HL-60/S4 treated with retinoic acid at 250 ng/mL for 4 days and 3 days (cell line): ENCODE measurements around the gene SEPTIN3.

ENCODE experiments used
- in situ Hi-C: fragments of 300-500 bp; cut with MboI; formaldehyde crosslinking; loops from 2 replicates; pipeline ENCODE4 v1.7.0; 2022; ENCODE audit warnings: low sequenced_read_pairs

The SEPTIN3 gene

GRCh38 chr22:41940832-41941765 is 28.1 kb upstream of the SEPTIN3 start:
- in situ Hi-C loops = loop anchor here (10.0 kb wide), 1 partner anchor 246 kb away; the partner anchor contains the start of gene MEI1

GRCh38 chr22:41943661-41944209 is 25.5 kb upstream of the SEPTIN3 start:
- in situ Hi-C loops = loop anchor here (10.0 kb wide), 1 partner anchor 249 kb away; the partner anchor contains the start of gene MEI1

GRCh38 chr22:41946629-41947423 is 22.4 kb upstream of the SEPTIN3 start, which contains the start of gene CENPM:
CENPM (minus strand) TSS chr22:41947152; CDS start chr22:41947076, 76 bp downstream.
- in situ Hi-C loops = loop anchor here (10.0 kb wide), 1 partner anchor 252 kb away; the partner anchor contains the start of gene MEI1

GRCh38 chr22:41947424-41948080 is 21.7 kb upstream of the SEPTIN3 start:
- in situ Hi-C loops = loop anchor here (10.0 kb wide), 1 partner anchor 253 kb away; the partner anchor contains the start of gene MEI1

- in situ Hi-C loops = loop anchor here (10.0 kb wide), 1 partner anchor 253 kb away; the partner anchor contains the start of gene MEI1
These were observed 21.1 kb upstream of the SEPTIN3 start for GRCh38 chr22:41948142-41948541.

GRCh38 chr22:41948928-41949296 is 20.3 kb upstream of the SEPTIN3 start:
- in situ Hi-C loops = loop anchor here (10.0 kb wide), 1 partner anchor 254 kb away; the partner anchor contains the start of gene MEI1

- in situ Hi-C loops = loop anchor here (10.0 kb wide), 1 partner anchor 255 kb away; the partner anchor contains the start of gene MEI1
These were observed 19.8 kb upstream of the SEPTIN3 start for GRCh38 chr22:41949297-41949965.

- in situ Hi-C loops = no loop called here
These were observed 17.3 kb upstream of the SEPTIN3 start, which contains the start of gene SMIM45 for GRCh38 chr22:41951898-41952474. SMIM45 (plus strand) TSS chr22:41952150.

GRCh38 chr22:41952713-41953112 is 16.5 kb upstream of the SEPTIN3 start:
- in situ Hi-C loops = no loop called here

- in situ Hi-C loops = no loop called here
These were observed 11.2 kb upstream of the SEPTIN3 start for GRCh38 chr22:41957941-41958556.

- in situ Hi-C loops = no loop called here
These were observed 5.7 kb upstream of the SEPTIN3 start for GRCh38 chr22:41963453-41964111.

GRCh38 chr22:41964112-41964491 is 5.1 kb upstream of the SEPTIN3 start:
- in situ Hi-C loops = no loop called here

- in situ Hi-C loops = no loop called here
These were observed 3.0 kb upstream of the SEPTIN3 start for GRCh38 chr22:41966225-41966606.

GRCh38 chr22:41966607-41967240 is 2.5 kb upstream of the SEPTIN3 start:
- in situ Hi-C loops = no loop called here

- in situ Hi-C loops = no loop called here
These were observed 642 bp upstream of the SEPTIN3 start for GRCh38 chr22:41968601-41969000.

GRCh38 chr22:41970601-41971000 is 1.4 kb downstream of the SEPTIN3 start:
- in situ Hi-C loops = no loop called here

GRCh38 chr22:41971431-41971830 is 2.2 kb downstream of the SEPTIN3 start:
- in situ Hi-C loops = no loop called here
